Measurements from ENCODE around the gene COMTD1. TPM values are rescaled to one million over a fixed set of nuclear protein-coding genes. Genes with fewer than 3 reads are reported as not detected.

Gene COMTD1
- 7.9 and 19.9 TPM in 2 replicates for total RNA-seq (2014; rRNA removed; shearing (Covaris generic))

GRCh38 chr10:75235375-75236177 lies at the start of gene COMTD1:
COMTD1 (minus strand) TSS chr10:75235957; CDS start chr10:75235928, 29 bp downstream.
- peak; percentile 87 for DNase-seq (ENCODE audit: low spot score)

- DNase-seq (ENCODE audit: low spot score) = no peak
Observed at GRCh38 chr10:75283671-75284470, 48.1 kb upstream of the COMTD1 start.

- no peak for DNase-seq (ENCODE audit: low spot score)
Observed at GRCh38 chr10:75283078-75283670, 47.4 kb upstream of the COMTD1 start.

GRCh38 chr10:75281974-75282373 lies 46.2 kb upstream of the COMTD1 start:
- no peak for DNase-seq (ENCODE audit: low spot score)

- no peak for DNase-seq (ENCODE audit: low spot score)
Observed at GRCh38 chr10:75280236-75280635, 44.5 kb upstream of the COMTD1 start.

- no peak for DNase-seq (ENCODE audit: low spot score)
Observed at GRCh38 chr10:75276069-75276872, 40.5 kb upstream of the COMTD1 start.

GRCh38 chr10:75272896-75273295 lies 37.1 kb upstream of the COMTD1 start:
- no peak for DNase-seq (ENCODE audit: low spot score)

GRCh38 chr10:75272094-75272493 lies 36.3 kb upstream of the COMTD1 start:
- DNase-seq (ENCODE audit: low spot score) = no peak

- no peak for DNase-seq (ENCODE audit: low spot score)
Observed at GRCh38 chr10:75269605-75270004, 33.8 kb upstream of the COMTD1 start.

GRCh38 chr10:75266945-75267344 lies 31.2 kb upstream of the COMTD1 start:
- no peak for DNase-seq (ENCODE audit: low spot score)

- DNase-seq (ENCODE audit: low spot score) = no peak
Observed at GRCh38 chr10:75265856-75266255, 30.1 kb upstream of the COMTD1 start.

GRCh38 chr10:75263806-75264205 lies 28.0 kb upstream of the COMTD1 start:
- no peak for DNase-seq (ENCODE audit: low spot score)

GRCh38 chr10:75261813-75262705 lies 26.3 kb upstream of the COMTD1 start:
- DNase-seq (ENCODE audit: low spot score) = no peak

- no peak for DNase-seq (ENCODE audit: low spot score)
Observed at GRCh38 chr10:75260990-75261389, 25.2 kb upstream of the COMTD1 start.

- no peak for DNase-seq (ENCODE audit: low spot score)
Observed at GRCh38 chr10:75254739-75255138, 19.0 kb upstream of the COMTD1 start.

GRCh38 chr10:75253281-75254220 lies 17.8 kb upstream of the COMTD1 start:
- DNase-seq (ENCODE audit: low spot score) = no peak

- DNase-seq (ENCODE audit: low spot score) = no peak
Observed at GRCh38 chr10:75250934-75251333, 15.2 kb upstream of the COMTD1 start.

GRCh38 chr10:75247797-75248196 lies 12.0 kb upstream of the COMTD1 start:
- no peak for DNase-seq (ENCODE audit: low spot score)

GRCh38 chr10:75246506-75246905 lies 10.7 kb upstream of the COMTD1 start:
- DNase-seq (ENCODE audit: low spot score) = no peak

Measured in H4 (cell line).